HG03108 (cell line): Measurements from ENCODE around the gene PEAK3.

Experiments
- ATAC-seq: cut with Tn5 transposase; IDR thresholded peaks from one replicate; pipeline ENCODE4 v1.9.1; 2021; ENCODE audit warnings: moderate library complexity; ENCODE audit not compliant: unreplicated experiment

Gene PEAK3

GRCh38 chr19:2227415-2228156 is 54.4 kb downstream of the PEAK3 start:
- ATAC-seq = no peak

GRCh38 chr19:2226840-2227360 is 55.1 kb downstream of the PEAK3 start:
- no peak for ATAC-seq

GRCh38 chr19:2226051-2226839 is 55.7 kb downstream of the PEAK3 start:
- no peak for ATAC-seq

- ATAC-seq = no peak
Observed at GRCh38 chr19:2225415-2226050, 56.4 kb downstream of the PEAK3 start.

- ATAC-seq = no peak
Observed at GRCh38 chr19:2224754-2225349, 57.1 kb downstream of the PEAK3 start.
